CD4-positive, alpha-beta T cell treated with Interleukin-1 beta for 1 hour (primary cell): Measurements from ENCODE around the gene KREMEN1.

Experiments used
- DNase-seq, 2 donors: peaks; one replicate each; pipeline ENCODE4 v3.0.0-alpha.2; 2020 to 2022

Gene KREMEN1

DNA sequence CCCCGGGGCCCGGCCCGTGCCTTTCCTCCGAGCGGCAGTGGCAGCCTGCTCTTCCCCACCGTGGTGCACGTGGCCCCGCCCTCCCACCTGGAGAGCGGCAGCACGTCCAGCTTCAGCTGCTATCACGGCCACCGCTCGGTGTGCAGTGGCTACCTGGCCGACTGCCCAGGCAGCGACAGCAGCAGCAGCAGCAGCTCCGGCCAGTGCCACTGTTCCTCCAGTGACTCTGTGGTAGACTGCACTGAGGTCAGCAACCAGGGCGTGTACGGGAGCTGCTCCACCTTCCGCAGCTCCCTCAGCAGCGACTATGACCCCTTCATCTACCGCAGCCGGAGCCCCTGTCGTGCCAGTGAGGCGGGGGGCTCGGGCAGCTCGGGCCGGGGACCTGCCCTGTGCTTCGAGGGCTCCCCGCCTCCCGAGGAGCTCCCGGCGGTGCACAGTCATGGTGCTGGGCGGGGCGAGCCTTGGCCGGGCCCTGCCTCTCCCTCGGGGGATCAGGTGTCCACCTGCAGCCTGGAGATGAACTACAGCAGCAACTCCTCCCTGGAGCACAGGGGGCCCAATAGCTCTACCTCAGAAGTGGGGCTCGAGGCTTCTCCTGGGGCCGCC, 23.1 kb upstream of the KREMEN1 start:
- no peak for DNase-seq

GRCh38 chr22:29050457-29050856, 22.4 kb upstream of the KREMEN1 start:
- no peak for DNase-seq

- DNase-seq = no peak
Observed at GRCh38 chr22:29053048-29053702, 19.7 kb upstream of the KREMEN1 start.

DNA sequence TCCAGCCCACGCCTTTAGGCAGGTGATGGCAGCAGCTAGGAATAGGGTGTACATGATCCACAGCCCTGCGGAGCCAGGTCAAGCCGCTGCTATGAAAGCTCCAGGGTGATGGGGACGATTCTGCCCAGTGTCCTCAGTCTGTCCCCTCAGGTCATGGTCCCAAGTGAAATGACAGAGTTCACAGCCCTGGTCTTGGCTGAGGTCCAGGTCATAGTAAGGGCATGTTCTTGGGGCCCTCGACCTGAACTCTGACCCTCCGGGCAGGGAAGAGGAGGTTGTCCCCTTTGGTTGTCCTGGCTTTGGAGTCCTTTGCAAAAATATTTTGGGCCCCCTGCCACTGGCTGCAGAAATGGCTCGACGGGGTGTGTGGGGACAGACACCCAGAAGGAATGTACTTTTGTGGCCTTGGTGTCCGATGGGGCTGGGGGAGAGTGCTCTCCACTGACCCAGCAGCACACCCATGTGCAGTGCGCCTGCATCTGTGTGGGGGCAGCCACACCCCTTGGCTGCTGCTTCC, 18.5 kb upstream of the KREMEN1 start:
- DNase-seq = no peak

DNA sequence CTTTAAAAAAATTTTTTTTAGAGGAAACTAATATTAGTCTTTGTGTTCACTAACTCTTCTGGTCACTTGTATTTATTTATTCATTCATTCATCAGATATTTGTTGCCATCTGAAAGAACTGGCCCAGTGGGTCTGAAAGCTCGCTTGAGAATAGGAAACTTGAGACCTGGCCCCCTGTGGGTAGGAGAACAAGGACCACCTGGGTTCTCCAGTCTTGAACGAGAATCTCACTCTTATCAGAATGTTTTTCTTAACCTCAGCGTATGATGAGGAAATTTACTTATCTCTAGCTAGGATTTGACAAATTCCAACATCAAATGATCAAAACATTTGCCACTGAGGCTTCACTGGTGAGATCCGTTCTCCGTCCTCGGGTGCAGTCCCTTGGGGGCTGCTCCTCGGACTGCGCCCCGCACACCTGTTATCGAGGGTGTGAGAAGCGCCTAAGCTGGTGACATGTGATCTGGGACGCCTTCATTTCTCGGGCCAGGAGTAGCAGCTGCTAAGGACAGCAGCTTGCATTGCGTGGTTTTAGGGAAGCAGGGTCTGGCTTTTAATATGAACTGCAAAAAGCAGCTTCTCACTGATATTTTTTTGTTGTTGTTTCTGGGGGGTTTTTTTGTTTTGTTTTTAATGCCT, 17.5 kb upstream of the KREMEN1 start:
- no peak for DNase-seq

DNA sequence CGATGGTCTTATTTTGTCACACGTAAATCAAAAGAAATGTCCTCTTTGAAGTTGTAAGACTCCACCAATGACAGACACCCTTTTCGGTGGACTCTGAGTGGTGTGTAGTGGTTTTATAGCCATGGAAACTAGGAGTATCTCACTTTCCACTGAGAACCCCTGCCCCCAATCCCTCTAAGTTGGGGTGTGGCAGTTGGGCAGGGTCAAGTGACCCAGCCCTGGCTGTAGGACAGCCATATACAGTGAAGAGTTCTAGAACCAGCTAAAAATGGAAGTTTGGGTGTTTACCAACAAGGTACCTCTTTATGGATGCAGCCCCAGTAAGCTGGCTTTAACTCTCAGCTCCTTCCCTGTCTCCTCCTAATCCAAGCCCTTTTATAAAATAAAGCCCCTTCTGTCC, 16.4 kb upstream of the KREMEN1 start:
- DNase-seq = no peak

GRCh38 chr22:29060251-29060869, 12.5 kb upstream of the KREMEN1 start:
- no peak for DNase-seq

DNA sequence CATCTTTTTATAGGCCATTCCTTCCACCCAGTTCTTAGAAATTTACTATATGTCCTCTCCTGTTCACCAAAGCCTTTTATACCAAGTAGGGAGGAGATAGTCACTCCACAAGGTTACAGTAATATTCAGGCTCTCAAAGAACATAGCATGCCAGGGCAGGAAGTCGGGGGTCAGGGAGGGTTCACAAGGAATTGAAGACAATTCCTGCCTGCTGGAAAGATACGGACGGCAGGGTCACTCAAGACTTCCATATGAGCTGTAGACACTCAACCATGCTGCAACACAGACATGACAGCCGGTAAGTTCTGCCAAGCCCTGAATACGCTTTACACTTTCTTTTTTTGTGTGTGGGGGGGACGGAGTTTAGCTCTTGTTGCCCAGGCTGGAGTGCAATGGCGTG, 11.9 kb upstream of the KREMEN1 start:
- no peak for DNase-seq

DNA sequence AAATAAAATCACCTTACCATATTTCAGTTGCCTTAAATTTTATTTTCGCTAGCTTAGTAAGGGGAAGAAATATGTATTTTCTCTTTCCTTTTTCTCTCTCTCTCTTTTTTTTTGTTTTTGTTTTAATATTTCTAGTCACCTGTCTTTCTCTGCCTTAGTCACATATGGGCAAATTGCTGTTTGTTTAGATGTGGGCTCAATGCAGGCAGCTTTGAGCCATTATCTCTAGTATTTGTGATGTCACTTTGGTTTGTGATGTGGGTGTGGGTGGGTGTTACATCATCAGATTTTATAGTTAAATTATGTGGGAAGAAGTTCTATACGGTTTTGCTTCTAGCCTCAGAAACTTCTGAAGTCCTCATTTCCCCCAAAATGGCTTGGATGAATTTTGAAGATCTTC, 11.1 kb upstream of the KREMEN1 start, which contains the start of gene C22orf31:
C22orf31 (minus strand) TSS at position 59 of the 400 bp plus-strand sequence; CDS start at position 20, 39 bp downstream.
- DNase-seq = no peak

- DNase-seq = no peak
Observed at GRCh38 chr22:29062286-29062821, 10.5 kb upstream of the KREMEN1 start.

GRCh38 chr22:29065468-29066190, 7.2 kb upstream of the KREMEN1 start:
- no peak for DNase-seq

DNA sequence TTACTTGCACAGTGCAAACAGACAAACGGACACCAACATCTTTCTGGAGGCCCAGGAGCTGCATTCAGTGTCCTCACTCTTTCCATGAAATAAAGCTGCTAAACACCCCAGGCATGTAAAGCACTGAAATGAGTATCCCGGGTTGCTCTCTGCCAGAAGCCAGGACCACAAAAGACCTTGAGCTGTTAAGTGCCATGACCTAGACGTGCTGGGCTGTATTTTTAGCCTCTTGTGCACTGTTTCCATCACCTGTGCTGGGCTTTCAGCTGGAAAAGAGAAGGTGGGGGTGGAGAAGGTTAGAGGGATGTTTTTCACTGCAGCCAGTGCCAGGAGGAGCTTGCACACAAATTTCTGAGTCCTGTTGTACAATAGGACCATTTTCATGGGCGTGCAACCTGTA, 3.4 kb upstream of the KREMEN1 start:
- no peak for DNase-seq

GRCh38 chr22:29070490-29070889, 2.3 kb upstream of the KREMEN1 start:
- no peak for DNase-seq

GRCh38 chr22:29071261-29072045, 1.4 kb upstream of the KREMEN1 start:
- peak in 1 of 2 donors; percentile 25 for DNase-seq

- peak; percentile 84 to 86 for DNase-seq
Observed at GRCh38 chr22:29072193-29072978, 449 bp upstream of the KREMEN1 start.

DNA sequence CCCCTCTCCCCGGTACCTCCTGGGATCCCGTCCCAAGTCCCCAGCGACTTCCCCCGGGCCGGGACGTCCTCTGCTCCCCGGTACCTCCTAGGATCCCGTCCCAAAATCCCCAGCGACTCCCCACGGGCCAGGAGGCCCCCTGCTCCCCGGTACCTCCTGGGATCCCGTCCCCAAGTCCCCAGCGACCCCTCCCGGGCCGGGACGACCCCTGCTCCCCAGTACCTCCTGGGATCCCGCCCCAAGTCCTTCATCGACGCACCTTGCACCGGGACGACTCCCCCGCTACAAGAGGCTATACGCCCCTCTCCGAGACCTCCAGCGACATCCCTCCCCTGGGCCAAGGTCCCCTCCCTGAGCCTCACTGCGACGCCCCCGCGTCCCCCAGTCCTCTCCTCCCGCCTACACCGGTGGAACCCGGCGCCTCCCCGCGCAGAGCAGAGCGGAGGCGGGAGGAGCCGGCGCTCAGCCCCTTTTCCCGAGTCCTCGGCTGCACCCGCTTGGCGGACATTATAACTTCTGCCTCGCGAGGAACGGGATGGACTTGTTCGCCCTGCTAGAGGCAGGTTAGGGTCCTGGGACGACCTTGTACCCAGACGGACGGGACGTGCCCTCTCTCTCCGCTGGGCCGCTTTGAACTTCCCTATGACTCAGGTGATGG, 912 bp downstream of the KREMEN1 start:
- DNase-seq = peak in 1 of 2 donors; percentile 14

DNA sequence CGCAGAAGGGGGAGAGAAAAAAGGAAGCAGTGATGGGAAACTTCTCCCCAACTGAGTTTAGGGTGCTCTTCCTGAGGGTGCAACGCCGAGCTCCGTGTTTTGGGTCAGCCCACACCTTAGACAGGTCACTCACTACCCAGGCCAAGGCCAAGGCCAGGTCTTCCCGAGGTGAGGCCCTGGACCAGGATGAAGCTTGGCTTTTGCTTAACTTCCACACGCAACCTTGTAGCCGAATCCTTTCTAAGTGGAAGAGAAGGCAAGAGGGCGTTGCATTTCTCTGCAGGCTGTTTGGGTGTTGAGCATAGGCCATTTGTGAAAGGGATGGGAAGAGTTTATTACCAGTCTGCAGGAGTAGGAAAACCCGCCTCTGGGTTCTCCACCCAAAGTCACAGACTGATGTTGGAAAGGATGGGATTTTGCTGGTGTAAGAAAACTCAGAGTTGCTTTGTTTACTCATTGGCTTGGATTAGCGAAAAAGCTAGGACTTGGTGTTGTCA, 1.5 kb downstream of the KREMEN1 start:
- no peak for DNase-seq

DNA sequence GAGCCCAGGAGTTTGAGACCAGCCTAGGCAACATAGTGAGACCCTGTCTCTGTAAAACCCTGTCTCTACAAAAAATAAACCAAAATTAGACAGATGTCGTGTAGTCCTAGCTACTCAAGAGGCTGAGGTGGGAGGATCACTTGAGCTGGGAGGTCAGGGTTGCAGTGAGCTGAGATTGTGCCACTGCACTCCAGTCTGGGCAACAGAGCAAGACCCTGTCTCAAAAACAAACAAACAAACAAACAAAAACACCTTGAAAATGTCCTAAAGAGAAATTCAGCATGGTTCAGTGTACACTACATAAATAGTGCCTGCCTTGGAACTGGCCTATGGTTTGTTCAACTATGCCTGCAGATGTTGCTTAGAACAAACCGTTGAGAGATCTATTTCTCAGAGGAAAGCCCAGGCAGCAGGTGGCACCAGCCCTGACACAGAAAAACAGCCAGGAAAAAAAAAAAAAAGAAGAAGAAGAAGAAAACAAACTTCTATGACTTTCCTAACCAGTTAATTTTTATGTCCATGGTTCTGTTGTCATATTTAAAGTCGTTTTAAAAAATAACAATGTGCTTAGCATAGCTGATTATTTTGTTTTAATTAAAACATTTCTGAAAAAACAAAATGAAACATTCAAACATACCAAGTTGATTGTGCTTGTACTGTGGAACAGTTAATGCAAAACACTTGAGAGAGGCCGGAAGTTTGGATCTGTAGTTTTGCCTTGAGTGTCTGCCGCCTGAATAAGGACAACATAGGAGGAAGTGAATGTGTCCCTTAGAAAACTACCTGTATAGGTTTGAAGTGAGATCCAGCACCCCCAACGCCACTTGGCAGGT, 5.4 kb downstream of the KREMEN1 start:
- no peak for DNase-seq

- DNase-seq = no peak
Observed at GRCh38 chr22:29078869-29079207, 6.0 kb downstream of the KREMEN1 start.
